BE2C (cell line): ENCODE measurements around the gene SP6.

Experiments
- DNase-seq: peaks from one replicate; pipeline ENCODE4 v3.0.0-alpha.2; 2020
- H3K27me3 ChIP-seq: fragments of 250-450 bp; sonication (Bioruptor Pico); 2 replicates; pipeline ENCODE4 v1.5.1; 2020; ENCODE audit warnings: mild to moderate bottlenecking
- H3K36me3 ChIP-seq: fragments of 250-450 bp; sonication (Bioruptor Pico); 2 replicates; pipeline ENCODE4 v1.5.1; 2020; ENCODE audit warnings: mild to moderate bottlenecking
- H3K4me1 ChIP-seq: fragments of 250-450 bp; sonication (Bioruptor Pico); 2 replicates; pipeline ENCODE4 v1.5.1; 2020
- H3K4me3 ChIP-seq: 2 replicates; pipeline ENCODE4 v1.5.1; 2011; ENCODE audit warnings: low read depth, low read length
- H3K9me3 ChIP-seq: fragments of 250-450 bp; sonication (Bioruptor Pico); 2 replicates; pipeline ENCODE4 v1.5.1; 2020
- CTCF ChIP-seq: IDR thresholded peaks from 2 replicates; pipeline ENCODE4 v1.5.1; 2012; ENCODE audit warnings: mild to moderate bottlenecking, low read depth, low read length

The SP6 gene

GRCh38 chr17:47816111-47816735 lies 34.7 kb downstream of the SP6 start:
- Histone ChIP-seq H3K4me3 (no peak overlapping the region), H3K4me1 (no peaks in the 10 kb centered on the region), H3K9me3 (no peaks in the 10 kb centered on the region), H3K36me3 (peaks cover 9% of the 10 kb centered on the region), H3K27me3 (no peaks in the 10 kb centered on the region)
- TF ChIP-seq CTCF = no peak
- DNase-seq = no peak

GRCh38 chr17:47815106-47815918 lies 35.7 kb downstream of the SP6 start:
- Histone ChIP-seq H3K36me3 (peaks cover 10% of the 10 kb centered on the region), H3K4me3 (no peak overlapping the region), H3K9me3 (no peaks in the 10 kb centered on the region), H3K27me3 (no peaks in the 10 kb centered on the region), H3K4me1 (peaks cover 6% of the 10 kb centered on the region)
- TF ChIP-seq CTCF = no peak
- DNase-seq = no peak

GRCh38 chr17:47813512-47814031 lies 37.4 kb downstream of the SP6 start:
- H3K4me3 ChIP-seq = no peak overlapping the region
- no peak for TF ChIP-seq CTCF
- no peaks in the 10 kb centered on the region for H3K27me3 ChIP-seq
- H3K9me3 ChIP-seq = no peaks in the 10 kb centered on the region
- no peak for DNase-seq
- H3K4me1 ChIP-seq = peaks cover 9% of the 10 kb centered on the region
- H3K36me3 ChIP-seq = peaks cover 23% of the 10 kb centered on the region

- DNase-seq = no peak
- peaks cover 9% of the 10 kb centered on the region for H3K4me1 ChIP-seq
- no peak overlapping the region for H3K4me3 ChIP-seq
- H3K9me3 ChIP-seq = no peaks in the 10 kb centered on the region
- TF ChIP-seq CTCF = no peak
- no peaks in the 10 kb centered on the region for H3K27me3 ChIP-seq
- H3K36me3 ChIP-seq = peaks cover 25% of the 10 kb centered on the region
Observed at GRCh38 chr17:47813077-47813476, 37.9 kb downstream of the SP6 start.

GRCh38 chr17:47812146-47812920 lies 38.6 kb downstream of the SP6 start:
- Histone ChIP-seq H3K9me3 (no peaks in the 10 kb centered on the region), H3K4me3 (no peak overlapping the region), H3K36me3 (peaks cover 25% of the 10 kb centered on the region), H3K27me3 (no peaks in the 10 kb centered on the region), H3K4me1 (peaks cover 9% of the 10 kb centered on the region)
- no peak for DNase-seq
- TF ChIP-seq CTCF = no peak
